NCI-H1930 (cell line): Measurements from ENCODE around the gene CCDC198.

Experiments used
- DNase-seq, 2 experiments: peaks; one replicate each; lab custom pipeline; 2025; lab: John Stamatoyannopoulos, UW

CCDC198 gene

DNA sequence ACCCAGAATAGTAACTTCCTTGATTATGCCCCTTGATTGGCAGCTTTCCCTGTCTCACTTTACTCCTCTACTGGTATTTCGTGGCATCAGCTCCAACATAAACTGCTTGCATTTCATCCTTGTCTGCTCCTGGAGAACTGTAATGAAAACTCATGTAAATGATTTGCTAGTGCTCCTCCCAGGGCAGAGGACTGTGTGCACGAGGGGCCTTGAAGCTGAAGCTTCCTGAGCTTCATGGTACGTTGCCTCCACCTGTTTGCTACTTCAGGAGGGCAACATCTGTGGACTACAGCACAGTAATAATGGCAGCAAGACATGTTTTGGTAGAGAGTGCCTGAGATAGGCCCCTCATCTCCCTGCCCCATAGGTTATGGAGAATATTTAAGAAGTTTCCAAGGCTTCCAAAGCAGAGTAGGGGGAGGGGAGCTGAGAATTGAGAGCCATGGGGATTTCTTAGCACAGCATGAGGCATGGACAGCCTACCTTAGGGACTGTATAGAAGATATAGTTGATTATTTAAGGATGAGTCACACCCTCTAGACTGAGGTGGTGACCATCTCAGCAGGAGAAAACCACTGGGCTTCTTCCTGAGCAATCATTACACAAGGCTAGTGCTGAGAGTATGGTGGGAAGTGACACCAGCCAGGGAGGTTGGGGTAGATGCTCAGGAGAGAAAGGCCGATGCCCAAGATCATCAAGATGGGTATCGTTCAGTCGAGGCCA, 29.5 kb downstream of the CCDC198 start:
- DNase-seq: no peak

DNA sequence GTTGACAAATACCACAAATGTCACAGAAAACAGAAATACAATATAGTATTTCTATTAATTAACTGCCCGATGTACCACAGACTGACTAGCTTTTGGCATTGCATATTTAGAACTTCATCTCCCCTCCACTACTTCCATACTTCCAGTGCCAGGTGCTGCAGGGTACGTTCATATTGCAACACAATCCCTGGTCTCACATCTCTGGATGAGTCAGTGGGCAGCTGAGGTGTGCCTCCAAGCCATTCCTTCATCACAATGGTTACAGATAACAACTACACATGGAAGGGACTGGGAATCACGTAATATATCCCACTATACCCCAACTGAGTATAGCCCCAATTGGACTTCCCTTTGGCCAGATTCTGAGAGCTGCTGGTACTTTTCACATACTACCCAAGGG, 31.1 kb downstream of the CCDC198 start:
- DNase-seq: no peak

DNA sequence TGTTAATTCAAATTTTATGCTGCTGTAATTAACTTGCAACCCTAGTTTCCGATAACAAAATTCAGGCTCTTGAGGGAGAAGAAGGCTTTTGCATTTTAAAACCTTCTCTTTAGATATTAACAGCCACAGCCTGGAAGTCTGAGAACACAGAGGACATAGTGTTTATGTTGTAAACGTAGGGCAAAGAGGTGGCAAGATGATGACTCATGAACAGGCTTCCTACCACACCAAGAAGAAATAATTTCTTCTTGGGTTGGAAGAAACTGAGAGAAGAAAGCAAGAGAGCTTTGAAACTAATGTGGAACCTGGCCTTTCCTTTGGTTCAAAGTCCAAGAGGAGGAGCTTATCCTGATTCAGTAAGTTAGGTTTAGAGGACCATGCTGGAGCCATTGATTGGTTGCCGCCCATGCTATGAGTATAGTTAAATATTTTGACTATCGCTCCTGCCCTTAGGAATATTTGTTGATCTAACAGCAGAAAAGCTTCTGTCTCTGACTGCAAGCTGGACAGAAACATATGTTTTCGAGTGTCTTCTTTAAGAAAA, 31.8 kb downstream of the CCDC198 start:
- DNase-seq: no peak

GRCh38 chr14:57435923-57436322, 57.7 kb downstream of the CCDC198 start:
- no peak for DNase-seq

GRCh38 chr14:57420986-57421385, 72.7 kb downstream of the CCDC198 start:
- DNase-seq: no peak

DNA sequence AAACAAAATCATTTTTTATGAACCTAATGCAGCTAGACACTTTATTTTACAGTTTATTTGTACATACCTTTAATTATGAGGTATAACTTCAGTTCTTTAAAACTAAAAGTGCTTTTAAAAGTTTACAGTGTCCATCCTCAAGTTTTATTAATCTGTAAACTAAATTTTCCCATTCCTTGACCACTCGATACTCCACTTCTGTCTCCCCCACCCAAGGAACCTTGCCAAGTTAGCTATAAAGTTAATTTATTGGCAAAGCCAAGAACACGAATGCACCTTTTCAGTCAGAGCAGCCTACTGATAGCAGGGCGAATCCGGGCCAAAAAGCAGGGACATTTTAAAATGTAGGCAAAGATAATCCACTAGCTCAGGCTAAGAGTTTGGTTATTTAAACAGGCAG, 73.6 kb downstream of the CCDC198 start:
- DNase-seq: no peak
